ENCODE results near the gene KASH5.

DNA sequence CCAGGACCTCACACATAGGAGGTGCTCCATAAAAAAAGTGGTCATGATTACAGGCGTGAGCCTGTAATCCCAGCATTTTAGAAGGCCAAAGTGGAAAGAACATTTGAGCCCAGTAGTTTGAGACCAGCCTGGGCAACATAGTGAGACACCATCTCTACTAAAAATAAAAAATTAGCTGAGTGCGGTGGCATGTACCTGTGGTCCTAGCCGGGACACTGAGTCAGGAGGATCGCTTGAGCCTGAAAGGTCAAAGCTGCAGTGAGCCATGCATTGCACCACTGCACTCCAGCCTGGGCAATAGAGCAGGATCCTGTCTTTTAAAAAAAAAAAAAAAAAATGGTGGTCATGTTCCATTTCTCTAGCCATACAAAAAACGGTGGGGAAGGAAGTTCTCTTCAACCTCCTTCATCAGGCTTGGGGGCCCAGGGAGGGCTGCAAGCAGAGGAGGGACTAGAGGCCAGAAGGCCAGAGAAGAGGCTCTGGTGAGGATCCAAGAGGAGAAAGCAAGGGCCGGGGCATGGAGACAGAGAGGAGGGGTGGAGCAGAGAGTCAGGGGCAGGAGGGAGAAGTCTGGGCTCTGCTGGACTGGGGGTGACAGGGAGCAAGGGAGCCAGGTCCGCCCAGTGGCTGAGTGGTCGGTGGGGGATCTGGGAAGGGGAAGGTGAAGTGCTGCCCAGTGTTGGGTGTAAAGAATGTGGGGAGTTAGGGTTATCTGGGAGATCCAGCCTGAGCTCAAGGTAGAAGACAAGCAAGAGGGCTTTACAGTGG lies 8.9 kb downstream of the KASH5 start:
- TF ChIP-seq, protein P1, sequence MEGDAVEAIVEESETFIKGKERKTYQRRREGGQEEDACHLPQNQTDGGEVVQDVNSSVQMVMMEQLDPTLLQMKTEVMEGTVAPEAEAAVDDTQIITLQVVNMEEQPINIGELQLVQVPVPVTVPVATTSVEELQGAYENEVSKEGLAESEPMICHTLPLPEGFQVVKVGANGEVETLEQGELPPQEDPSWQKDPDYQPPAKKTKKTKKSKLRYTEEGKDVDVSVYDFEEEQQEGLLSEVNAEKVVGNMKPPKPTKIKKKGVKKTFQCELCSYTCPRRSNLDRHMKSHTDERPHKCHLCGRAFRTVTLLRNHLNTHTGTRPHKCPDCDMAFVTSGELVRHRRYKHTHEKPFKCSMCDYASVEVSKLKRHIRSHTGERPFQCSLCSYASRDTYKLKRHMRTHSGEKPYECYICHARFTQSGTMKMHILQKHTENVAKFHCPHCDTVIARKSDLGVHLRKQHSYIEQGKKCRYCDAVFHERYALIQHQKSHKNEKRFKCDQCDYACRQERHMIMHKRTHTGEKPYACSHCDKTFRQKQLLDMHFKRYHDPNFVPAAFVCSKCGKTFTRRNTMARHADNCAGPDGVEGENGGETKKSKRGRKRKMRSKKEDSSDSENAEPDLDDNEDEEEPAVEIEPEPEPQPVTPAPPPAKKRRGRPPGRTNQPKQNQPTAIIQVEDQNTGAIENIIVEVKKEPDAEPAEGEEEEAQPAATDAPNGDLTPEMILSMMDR (IDR thresholded peaks at IDR 0.05; ENCODE audit: insufficient read depth, low read length), result no peak
- TF ChIP-seq POLR2AphosphoS5 (IDR thresholded peaks at IDR 0.05; ENCODE audit: low read depth), result no peak
- TF ChIP-seq, protein P2, sequence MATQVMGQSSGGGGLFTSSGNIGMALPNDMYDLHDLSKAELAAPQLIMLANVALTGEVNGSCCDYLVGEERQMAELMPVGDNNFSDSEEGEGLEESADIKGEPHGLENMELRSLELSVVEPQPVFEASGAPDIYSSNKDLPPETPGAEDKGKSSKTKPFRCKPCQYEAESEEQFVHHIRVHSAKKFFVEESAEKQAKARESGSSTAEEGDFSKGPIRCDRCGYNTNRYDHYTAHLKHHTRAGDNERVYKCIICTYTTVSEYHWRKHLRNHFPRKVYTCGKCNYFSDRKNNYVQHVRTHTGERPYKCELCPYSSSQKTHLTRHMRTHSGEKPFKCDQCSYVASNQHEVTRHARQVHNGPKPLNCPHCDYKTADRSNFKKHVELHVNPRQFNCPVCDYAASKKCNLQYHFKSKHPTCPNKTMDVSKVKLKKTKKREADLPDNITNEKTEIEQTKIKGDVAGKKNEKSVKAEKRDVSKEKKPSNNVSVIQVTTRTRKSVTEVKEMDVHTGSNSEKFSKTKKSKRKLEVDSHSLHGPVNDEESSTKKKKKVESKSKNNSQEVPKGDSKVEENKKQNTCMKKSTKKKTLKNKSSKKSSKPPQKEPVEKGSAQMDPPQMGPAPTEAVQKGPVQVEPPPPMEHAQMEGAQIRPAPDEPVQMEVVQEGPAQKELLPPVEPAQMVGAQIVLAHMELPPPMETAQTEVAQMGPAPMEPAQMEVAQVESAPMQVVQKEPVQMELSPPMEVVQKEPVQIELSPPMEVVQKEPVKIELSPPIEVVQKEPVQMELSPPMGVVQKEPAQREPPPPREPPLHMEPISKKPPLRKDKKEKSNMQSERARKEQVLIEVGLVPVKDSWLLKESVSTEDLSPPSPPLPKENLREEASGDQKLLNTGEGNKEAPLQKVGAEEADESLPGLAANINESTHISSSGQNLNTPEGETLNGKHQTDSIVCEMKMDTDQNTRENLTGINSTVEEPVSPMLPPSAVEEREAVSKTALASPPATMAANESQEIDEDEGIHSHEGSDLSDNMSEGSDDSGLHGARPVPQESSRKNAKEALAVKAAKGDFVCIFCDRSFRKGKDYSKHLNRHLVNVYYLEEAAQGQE (IDR thresholded peaks at IDR 0.05; ENCODE audit: insufficient replicate concordance, low read depth), result no peak
